ENCODE measurements around the gene PTPRN2. TPM values are rescaled to one million over a fixed set of nuclear protein-coding genes. Genes with fewer than 3 reads are reported as not detected.
"Not testable (repeated sequence)": the region's sequence is repeated elsewhere in the genome, so short reads cannot be mapped to it uniquely, and the experiment has no call there.

Gene PTPRN2
- polyA plus RNA-seq, 4 donors: 7.3 to 11.4 (median 8.0) TPM

DNA sequence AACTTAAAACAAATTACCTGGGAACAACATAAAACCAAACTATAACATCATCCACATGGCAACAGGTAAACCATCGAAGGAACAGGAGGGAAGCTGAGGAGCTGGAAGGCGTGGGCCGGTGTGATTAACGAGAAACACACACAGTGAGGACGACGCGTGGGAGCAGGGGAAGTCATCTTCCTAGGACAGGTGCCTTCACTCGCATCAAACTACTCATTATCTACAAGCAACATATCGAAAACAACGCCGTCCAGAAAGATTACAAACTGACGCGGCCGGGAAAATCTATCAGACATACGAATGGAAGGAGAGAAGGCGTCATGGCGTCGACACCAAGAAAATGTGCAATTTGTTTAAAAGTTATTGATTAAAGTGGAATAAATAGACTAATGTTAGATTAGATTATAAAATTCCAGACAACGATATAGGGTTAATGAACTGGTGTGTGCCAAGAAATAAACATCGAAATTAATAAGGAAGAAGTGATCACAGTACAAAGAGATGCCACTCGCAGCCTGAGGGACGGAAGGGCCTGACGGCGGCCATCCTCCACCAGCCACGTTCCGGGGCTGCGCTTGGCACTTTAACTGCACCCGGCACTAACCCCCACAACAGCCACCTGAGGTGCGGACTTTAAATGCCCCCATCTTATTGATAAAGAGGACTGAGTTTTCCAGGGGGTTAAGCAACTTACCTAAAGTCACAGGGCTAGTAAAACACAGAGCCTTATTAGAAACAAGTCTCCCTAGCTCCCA, 669.1 kb downstream of the PTPRN2 start:
- no peak for DNase-seq (ENCODE audit: low read depth in 4 of 4, low spot score in 2 of 4)

DNA sequence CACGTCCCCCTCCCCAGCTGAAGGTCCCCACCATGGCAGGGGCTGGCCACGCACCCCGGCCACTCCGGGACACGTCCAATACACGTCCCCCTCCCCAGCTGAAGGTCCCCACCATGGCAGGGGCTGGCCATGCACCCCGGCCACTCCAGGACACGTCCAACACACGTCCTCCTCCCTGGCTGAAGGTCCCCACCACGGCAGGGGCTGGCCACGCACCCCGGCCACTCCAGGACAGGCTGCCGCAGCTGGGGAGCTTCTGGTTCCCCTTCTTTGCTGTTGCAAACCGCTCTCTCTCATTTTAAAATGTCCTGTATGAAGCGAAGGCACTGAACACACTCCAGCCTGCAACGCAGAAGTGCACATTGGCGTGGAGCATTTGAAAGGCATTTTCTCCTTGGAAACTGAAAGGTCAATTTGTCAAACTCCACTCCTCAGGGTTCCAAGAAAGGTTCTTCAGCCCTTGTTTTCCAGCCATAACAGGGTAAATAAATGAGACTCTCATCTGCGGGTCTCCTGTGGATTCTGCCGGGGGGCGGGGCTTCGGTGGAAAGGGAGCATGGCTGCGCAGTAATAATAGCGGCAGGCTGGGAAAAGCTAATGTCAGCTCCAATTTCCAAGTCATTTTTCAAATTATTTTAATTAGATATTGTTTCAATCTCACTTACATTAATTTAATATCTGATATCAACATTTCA, 670.5 kb downstream of the PTPRN2 start:
- no peak for DNase-seq (ENCODE audit: low read depth in 4 of 4, low spot score in 2 of 4)

DNA sequence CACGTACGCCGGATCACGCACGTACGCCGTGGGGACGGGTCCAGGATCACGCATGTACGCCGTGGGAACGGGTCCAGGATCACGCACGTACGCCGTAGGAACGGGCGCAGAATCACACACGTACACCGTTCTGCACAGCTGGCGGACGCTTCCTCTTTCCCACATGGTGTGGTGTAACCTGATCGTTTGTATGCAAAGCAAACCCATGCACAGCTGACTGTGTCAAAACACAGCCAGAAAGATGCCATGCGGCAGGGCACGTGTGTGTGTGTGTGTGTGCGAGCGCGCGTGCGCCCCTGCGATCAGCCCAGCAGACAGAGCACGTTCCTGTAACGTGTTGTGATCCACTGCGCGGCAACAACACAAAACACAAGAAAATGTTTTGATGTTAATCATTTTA, 677.2 kb downstream of the PTPRN2 start:
- no peak for DNase-seq (ENCODE audit: low read depth in 4 of 4, low spot score in 2 of 4)

DNA sequence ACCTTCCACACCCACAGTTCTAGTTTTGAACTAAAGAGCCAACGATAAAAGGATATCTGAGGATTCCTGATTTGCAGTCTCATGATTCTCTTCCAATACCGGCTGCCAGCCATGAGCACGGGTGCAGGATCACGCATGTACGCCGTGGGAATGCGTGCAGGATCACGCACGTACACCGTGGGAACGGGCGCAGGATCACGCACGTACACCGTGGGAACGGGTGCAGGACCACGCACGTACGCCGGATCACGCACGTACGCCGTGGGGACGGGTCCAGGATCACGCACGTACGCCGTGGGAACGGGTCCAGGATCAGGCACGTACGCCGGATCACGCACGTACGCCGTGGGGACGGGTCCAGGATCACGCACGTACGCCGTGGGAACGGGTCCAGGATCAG, 677.6 kb downstream of the PTPRN2 start:
- DNase-seq (ENCODE audit: low read depth in 4 of 4, low spot score in 2 of 4): not testable (repeated sequence)

DNA sequence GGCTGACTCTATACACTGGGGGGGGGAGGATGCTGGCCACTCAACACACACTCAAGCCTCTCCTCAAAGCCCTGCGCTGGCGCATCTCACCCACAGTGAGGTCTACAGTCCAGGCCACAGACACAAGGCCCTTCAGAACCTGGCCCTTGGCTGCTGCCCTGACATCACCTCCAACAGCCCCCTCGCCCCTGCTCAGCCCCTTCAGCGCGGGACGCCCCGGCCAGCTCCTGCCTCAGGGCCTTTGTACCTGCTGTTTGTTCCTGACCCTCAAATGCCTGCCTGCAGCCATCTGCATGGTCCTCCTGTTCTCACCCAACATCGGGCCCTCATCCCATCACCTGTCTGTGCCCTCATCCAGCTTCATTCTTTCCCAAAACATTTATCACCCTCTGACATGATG, 678.3 kb downstream of the PTPRN2 start:
- no peak for DNase-seq (ENCODE audit: low read depth in 4 of 4, low spot score in 2 of 4)

DNA sequence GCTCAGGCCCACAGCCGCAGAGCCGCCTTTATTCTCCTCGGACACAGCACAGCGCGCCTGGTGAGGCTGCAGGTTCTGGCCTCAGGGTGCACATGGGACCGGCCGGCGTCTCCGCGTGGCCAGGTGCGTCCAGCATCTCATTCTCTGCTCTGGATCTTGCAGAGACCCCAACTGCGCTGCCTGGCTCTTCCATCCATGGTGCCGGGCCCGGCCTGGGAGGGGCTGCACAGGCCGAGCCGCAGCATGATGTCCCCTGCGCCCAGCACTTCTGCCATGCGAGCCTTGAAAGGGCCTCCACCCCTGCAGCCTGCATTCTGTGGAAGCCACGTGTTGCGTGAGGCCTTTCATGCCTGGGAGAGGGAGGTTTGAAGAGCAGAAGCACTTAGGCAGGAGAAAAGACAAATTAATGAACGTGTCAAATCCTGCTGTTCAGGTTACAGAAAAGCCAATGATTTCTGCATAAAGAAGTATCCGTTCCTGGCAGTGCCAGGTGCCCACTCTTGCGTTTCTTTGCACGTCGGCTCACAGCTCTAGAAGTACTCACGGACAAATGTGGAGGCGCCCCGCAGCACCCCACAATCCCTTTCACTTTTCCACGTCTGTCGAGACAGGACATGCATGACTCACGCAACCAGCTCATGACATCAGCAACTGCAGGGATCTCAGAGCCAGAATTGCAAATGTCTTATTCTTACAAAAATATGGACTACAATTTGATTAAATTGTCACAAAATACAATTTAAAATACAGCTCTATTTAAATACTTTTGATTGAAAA, 679.4 kb downstream of the PTPRN2 start:
- no peak for DNase-seq (ENCODE audit: low read depth in 4 of 4, low spot score in 2 of 4)

DNA sequence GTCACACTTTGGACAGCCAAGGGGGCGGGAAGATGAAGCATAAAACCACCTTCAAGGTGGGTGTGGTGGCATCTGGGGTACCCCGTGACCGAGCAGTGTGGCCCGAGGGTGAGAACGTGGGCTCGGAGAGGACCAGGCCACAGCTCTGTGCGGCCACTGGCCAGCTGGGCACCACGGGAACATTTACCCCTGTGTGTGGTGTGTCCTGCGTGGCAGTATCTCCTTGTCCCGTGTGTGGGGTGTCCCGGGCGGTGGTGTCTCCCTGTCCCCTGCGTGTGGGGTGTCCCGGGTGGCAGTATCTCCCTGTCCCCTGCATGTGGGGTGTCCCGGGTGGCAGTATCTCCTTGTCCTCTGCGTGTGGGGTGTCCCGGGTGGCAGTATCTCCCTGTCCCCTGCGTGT, 680.5 kb downstream of the PTPRN2 start:
- DNase-seq (ENCODE audit: low read depth in 4 of 4, low spot score in 2 of 4): no peak

DNA sequence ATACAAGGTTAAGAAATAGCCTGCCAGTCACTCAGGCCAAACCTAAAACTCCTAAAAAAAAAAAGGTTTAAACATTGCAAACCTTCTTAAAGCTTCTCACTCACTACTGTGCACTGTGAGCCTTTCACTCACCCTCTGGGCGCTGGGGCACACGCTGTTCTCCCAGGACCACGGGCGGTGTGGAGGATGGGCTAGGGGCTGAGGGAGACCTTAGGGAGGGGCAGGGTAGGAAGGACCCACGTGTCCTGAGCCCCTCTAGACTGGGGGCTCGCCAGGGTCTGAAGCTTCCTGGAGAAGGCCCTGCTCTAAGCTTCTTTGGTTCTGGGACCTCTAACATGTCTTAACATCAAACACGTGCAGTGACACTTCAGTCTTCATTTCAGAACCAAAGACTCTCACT, 681.0 kb downstream of the PTPRN2 start:
- DNase-seq (ENCODE audit: low read depth in 4 of 4, low spot score in 2 of 4): no peak

DNA sequence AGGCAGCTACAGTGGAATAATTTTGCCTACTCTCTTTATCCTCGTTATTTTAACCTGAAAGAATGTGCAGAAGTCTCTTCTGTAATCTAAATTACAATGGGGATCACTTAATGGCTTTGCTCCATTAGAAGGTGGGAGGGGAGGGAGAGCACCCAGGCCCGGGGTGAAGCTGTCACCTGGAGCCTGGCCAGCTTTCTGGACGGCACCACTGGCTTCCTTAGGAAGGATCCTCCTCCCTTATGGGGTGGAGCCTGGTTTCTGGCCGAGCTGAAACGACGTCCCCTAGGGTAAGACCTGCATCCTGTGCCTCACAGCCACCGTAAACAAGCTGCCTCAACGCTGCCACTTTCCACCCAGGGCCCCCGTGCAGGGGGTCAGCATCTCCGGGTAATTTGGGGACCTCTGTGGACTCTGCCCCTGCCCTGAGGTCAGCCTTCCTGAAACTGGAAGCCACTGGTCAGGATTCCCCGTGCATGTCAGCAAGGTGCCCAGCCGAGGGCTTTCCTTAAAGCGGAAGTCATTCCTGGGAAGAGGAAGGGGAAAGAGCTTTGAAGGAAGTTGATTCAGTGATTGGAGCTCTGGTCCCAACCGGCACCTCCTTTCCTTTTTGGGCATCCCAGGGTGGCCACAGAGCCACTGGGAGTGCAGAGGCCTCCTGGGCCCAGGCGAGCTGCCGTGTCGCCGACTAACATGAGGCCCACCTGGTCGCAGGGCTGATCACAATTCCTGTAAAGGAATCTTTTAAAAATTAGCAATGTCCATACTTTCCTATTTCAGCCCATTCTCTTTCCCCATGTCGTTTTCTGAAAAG, 681.8 kb downstream of the PTPRN2 start:
- no peak for DNase-seq (ENCODE audit: low read depth in 4 of 4, low spot score in 2 of 4)

DNA sequence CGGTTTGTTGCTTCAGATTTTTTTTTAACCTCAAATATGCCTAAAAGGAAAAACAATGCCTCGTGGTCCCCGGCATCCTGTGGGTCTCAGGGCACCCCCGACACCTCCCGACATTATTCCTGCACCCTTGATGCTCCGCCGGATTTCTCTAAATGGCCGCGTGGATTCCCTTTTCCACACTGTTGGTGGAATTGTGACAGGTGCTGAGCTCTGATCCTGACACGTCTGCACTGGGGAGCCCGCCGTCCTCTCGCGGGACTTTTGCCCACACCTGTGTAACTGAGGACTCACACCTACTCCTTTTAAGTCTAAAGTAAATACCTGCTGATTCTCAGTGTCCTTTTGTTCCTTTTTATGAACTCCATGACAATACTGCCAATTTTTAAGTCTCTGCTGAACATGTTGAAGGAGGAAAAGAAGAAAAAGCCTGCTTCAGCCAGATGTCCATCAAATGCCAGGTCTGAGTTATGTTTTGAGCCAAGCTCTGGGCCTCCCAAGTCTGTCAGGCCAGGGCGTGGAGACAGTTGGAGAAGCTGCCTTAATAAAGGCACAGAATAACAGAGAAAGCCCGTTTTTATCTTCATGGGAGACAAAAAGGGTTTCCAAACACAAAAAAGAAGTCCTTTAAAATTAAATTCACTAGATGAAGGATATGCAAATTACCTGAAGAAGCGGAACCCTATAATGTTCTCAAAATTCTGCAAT, 682.6 kb downstream of the PTPRN2 start:
- no peak for DNase-seq (ENCODE audit: low read depth in 4 of 4, low spot score in 2 of 4)

DNA sequence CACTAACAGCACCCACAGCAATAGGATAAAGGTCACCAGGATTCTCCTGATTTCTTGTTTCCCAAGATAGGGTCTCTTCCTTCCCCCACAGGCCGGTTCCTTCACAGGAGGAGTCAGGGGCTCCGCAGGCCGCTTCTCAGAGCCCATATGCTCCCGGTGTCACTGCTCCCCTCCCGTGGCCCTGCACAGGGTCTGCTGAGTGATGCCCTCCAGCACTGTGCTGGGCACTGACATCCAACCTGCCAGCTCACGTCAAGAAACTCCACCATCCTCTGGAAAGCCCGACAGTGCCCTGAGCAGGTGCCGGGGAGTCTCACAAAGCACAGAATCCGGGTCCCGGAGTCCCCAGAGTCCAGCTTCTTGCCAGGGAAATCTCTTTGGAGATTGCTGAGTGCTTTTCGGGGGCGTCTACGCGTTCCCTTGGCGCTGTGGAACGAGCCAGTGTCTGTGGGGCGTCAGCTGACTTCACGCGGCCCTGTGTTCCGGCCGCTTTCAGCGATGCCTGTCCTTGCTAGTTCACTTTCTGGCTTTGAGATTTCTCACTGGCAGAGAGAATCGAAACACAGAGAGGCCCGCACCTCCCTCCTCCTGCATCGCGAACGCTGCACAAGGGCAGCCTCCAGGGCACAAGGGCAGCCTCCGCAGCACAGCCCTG, 683.3 kb downstream of the PTPRN2 start:
- DNase-seq (ENCODE audit: low read depth in 4 of 4, low spot score in 2 of 4): no peak

DNA sequence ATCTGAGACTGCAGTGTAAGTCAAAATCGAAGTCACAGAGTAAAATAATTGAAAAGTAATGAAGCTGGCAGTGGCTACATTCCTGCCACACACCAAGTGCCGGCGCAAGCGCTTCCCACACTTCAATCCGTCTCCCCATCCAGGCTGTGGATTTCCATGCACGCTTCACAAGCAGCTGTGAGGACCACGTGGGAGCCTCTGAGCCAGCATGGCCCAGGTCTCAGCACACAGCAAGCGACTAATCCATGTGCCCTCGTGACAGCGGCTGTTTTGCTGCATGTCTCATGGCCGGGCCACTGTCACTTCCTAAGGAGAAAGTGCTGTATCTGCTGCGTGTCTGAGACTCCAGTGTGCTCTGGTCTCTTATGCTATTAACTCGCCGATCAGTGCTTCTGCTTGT, 683.9 kb downstream of the PTPRN2 start:
- DNase-seq (ENCODE audit: low read depth in 4 of 4, low spot score in 2 of 4): no peak

DNA sequence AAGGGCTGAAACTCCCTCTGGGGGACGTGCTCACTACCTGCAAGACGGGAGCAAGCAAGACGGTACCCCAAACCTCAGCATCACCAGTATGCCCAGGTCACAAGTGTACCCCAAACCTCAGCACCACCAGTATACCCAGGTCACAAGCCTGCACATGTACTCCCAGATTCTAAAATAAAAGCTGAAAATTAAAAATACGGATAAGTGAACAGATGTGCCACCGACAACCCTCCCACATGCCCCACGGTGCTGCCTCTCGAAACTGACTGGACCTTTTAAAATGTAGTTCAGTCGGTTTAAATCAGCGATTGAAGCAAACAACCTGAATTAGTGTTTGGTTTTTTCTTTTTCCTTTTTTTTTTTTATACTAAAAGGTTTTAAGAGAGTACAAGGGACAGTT, 684.3 kb downstream of the PTPRN2 start:
- no peak for DNase-seq (ENCODE audit: low read depth in 4 of 4, low spot score in 2 of 4)

DNA sequence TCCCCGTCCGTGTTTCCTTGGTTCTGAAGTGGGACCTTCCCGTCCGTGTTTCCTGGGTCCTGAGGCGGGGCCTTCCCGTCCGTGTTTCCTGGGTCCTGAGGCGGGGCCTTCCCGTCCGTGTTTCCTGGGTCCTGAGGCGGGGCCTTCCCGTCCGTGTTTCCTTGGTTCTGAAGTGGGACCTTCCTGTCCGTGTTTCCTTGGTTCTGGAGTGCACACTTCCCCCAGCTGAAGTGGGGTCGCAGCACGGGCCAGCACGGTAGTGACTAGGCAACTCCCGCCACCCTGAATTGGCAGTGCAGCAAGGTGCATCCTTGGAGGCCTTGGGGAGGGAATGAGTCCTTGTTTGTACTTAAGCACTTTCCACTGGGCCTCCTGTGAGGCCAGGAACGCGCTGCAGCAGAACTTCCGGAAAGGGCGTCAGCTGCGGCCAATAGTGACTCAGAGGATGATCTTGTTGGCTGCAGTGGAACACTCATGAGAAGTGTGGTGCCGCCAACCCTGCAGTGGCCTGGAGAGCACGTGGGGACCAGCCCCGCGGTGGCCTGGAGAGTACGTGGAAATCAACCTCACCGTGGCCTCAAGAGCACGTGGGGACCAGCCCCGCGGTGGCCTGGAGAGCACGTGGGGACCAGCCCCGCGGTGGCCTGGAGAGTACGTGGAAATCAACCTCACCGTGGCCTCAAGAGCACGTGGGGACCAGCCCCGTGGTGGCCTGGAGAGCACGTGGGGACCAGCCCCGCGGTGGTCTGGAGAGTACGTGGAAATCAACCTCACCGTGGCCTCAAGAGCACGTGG, 685.6 kb downstream of the PTPRN2 start:
- not testable (repeated sequence) for DNase-seq (ENCODE audit: low read depth in 4 of 4, low spot score in 2 of 4)

DNA sequence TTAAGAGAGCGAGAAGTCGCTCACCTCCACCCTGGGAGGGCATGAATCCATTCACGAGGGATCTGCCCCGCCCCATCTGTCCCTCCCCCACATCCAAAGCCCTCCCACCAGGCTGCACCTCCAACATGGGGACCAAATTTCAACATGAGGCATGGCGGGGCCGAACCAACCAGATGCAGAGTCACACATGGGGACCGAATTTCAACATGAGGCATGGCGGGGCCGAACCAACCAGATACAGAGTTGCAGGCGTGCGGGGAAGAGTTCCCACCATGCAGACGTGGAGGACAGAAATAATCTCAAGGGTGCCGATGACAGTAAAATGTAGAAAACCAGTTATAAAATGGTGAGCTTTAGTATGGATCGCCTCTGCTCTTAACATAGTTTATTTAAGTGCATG, 686.5 kb downstream of the PTPRN2 start:
- no peak for DNase-seq (ENCODE audit: low read depth in 4 of 4, low spot score in 2 of 4)

DNA sequence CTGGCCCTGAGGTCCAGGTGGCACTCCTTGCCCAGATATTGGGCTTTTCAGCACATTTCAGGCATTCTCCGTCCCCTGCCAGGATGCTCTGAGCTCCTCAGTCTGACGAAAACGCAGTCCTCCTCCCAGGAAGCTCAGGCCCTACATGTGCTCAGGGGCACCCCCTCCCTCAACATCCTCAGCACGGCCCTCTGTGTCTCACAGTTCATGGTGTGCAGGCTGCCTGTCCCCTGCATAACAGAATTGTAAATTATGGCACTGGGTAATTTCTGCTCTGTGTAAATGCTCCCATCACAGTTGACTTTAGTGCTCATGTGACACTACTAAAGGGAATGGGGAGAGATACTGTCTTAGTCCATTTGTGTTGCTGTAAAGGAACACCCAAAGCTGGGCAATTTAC, 687.1 kb downstream of the PTPRN2 start:
- DNase-seq (ENCODE audit: low read depth in 4 of 4, low spot score in 2 of 4): no peak

DNA sequence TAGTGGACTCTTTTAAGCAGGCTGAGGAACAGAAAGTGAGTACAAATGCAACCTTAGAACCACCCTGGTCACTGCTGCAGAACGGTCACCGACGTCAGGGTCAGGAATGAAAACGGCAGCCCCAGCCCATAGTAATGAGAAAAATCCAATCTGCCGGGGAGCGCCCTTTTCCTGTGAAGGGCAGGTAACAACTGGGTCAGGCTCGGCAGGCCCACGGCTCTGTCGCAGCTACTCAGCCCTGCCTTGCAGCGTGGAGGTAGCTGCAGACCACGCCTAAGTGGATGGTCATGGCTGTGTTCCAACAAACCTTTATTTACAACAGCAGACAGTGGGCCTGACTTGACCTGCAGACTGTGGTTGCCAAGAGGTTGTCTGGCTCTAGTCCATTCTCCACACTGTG, 687.6 kb downstream of the PTPRN2 start:
- DNase-seq (ENCODE audit: low read depth in 4 of 4, low spot score in 2 of 4): no peak

DNA sequence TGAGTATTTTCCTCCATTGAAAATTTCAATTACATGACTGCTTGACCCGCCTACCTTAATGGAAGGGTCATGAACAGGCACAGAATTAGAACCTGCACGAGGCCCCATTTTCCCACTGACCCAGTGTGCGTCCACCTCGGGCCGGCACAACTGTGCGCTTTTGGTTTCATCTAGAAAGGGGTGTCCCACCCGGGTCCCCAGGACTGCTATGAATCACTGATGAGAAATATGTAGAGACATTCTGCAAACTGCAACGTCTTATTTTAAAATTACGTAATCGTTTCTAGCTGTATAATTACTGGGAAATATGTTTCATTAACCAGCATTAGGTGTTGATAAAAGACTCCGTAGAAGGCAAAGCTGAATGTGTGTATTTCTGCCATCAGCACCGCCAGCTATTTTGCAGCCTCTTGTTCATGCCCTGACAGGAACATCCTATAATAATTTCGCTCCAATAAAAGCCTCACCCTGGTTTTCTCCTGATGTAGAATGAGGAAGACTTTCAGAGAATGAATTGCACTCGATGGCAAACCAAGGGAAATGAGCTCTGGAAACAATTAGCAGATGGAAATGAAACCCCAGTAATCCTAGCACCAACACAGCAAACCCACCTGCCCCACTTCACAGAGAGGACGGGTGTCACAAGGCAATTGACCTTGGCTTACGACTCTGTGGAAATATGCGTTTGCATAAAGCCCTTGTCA, 688.7 kb downstream of the PTPRN2 start:
- DNase-seq (ENCODE audit: low read depth in 4 of 4, low spot score in 2 of 4): no peak

All from left renal cortex interstitium (tissue), 4 donors.